PC-9 (cell line): ENCODE results near the gene FOXN3. TPM values are rescaled to one million over a fixed set of nuclear protein-coding genes. Genes with fewer than 3 reads are reported as not detected.

Experiments
- BruUV-seq: library from RNA; stranded (reverse); fragments of 400-500 nt; replicated peaks from 2 replicates; lab custom pipeline; 2021; lab: Mats Ljungman, UMichigan
- CTCF ChIA-PET: fragments of 300-600 bp; sonication (Branson Sonifier 250); formaldehyde crosslinking; loops from one replicate; lab custom pipeline; 2022; ENCODE audit warnings: antibody characterized with exemption; lab: Charles Lee
- POLR2A ChIA-PET: fragments of 300-600 bp; sonication (Branson Sonifier 250); formaldehyde crosslinking; loops from one replicate; lab custom pipeline; 2022; ENCODE audit warnings: antibody characterized with exemption; ENCODE audit not compliant: unreplicated experiment; lab: Charles Lee
- DNase-seq, 2 experiments: peaks; one replicate each; pipeline versions ENCODE4 v3.0.0 to v3.0.0-alpha.2; 2015 to 2022; ENCODE audit warnings: mixed read lengths in 1 of 2
- H2AFZ ChIP-seq: fragments of 200-600 bp; sonication (generic); 2 replicates; pipeline ENCODE4 v1.8.1; 2017; ENCODE audit warnings: antibody characterized with exemption
- H3F3A ChIP-seq: fragments of 200-600 bp; sonication (generic); 2 replicates; pipeline ENCODE4 v1.8.1; 2017; ENCODE audit warnings: antibody characterized with exemption, mild to moderate bottlenecking, low read depth; ENCODE audit not compliant: insufficient read depth
- H3K27ac ChIP-seq: fragments of 200-600 bp; sonication (generic); 2 replicates; pipeline ENCODE4 v1.6.1; 2016; ENCODE audit warnings: mixed run types
- H3K27me3 ChIP-seq: fragments of 200-600 bp; sonication (generic); 2 replicates; pipeline ENCODE4 v1.6.1; 2016; ENCODE audit warnings: low read depth, mixed run types; ENCODE audit not compliant: insufficient read depth
- H3K36me3 ChIP-seq: fragments of 200-600 bp; sonication (generic); 2 replicates; pipeline ENCODE4 v1.6.1; 2016; ENCODE audit warnings: low read depth, mixed run types
- H3K4me1 ChIP-seq: fragments of 200-600 bp; sonication (generic); replicated peaks from 2 replicates; pipeline ENCODE4 v1.6.1; 2016; ENCODE audit warnings: mixed run types; ENCODE audit not compliant: insufficient read depth
- H3K4me2 ChIP-seq: fragments of 200-600 bp; sonication (generic); 2 replicates; pipeline ENCODE4 v1.6.1; 2017; ENCODE audit warnings: mixed run types
- H3K4me3 ChIP-seq: fragments of 200-600 bp; sonication (generic); 2 replicates; pipeline ENCODE4 v1.6.1; 2016; ENCODE audit warnings: mixed run types
- H3K79me2 ChIP-seq: fragments of 200-600 bp; sonication (generic); 2 replicates; pipeline ENCODE4 v1.6.1; 2017; ENCODE audit warnings: low read depth, mixed run types
- H3K9me2 ChIP-seq: fragments of 200-600 bp; sonication (generic); 2 replicates; pipeline ENCODE4 v1.8.1; 2017; ENCODE audit warnings: mild to moderate bottlenecking; ENCODE audit not compliant: insufficient read depth
- H3K9me3 ChIP-seq: fragments of 200-600 bp; sonication (generic); 2 replicates; pipeline ENCODE4 v1.8.1; 2016; ENCODE audit warnings: low read depth; ENCODE audit not compliant: insufficient read depth
- H4K20me1 ChIP-seq: fragments of 200-600 bp; sonication (generic); 2 replicates; pipeline ENCODE4 v1.8.1; 2017; ENCODE audit not compliant: insufficient read depth
- EZH2 ChIP-seq: fragments of 200-600 bp; sonication (generic); IDR thresholded peaks from 2 replicates; pipeline ENCODE4 v1.8.0; 2017; ENCODE audit warnings: antibody characterized with exemption, low read depth
- intact Hi-C: fragments of 100-400 bp; cut with micrococcal nuclease; formaldehyde crosslinking; loops from one replicate; pipeline ENCODE4 v1.10.0; 2022; ENCODE audit not compliant: unreplicated experiment
- total RNA-seq: library from RNA; stranded (reverse); gene quantifications from 2 replicates; pipeline ENCODE4 v1.2.3, GENCODE V29; 2021
- TF ChIP-seq, protein P1 (sequence below): fragments of 200-600 bp; sonication (generic); conservative IDR thresholded peaks from 2 replicates; pipeline ENCODE4 v1.6.1; 2017; ENCODE audit warnings: mixed run types, antibody characterized with exemption, mild to moderate bottlenecking, moderate library complexity

FOXN3 gene
- total RNA-seq, 1 experiment from 2014 or later: 4.2 TPM

GRCh38 chr14:89249972-89250654 is 166.9 kb downstream of the FOXN3 start:
- no peak overlapping the region for H3K4me2 ChIP-seq
- intact Hi-C loops: no loop called here

GRCh38 chr14:89249065-89249695 is 167.9 kb downstream of the FOXN3 start:
- H3K27ac ChIP-seq: no peak overlapping the region
- H3F3A ChIP-seq: no peaks in the 10 kb centered on the region
- ChIA-PET CTCF (no interaction called here), POLR2A (no interaction called here)
- no peaks in the 10 kb centered on the region for H3K36me3 ChIP-seq
- H2AFZ ChIP-seq: no peak overlapping the region
- H3K4me3 ChIP-seq: no peak overlapping the region
- H3K79me2 ChIP-seq: no peaks in the 10 kb centered on the region
- H4K20me1 ChIP-seq: no peaks in the 10 kb centered on the region
- no peak for DNase-seq
- peaks cover 7% of the 10 kb centered on the region for H3K27me3 ChIP-seq
- BruUV-seq: no TSS peak
- H3K9me3 ChIP-seq: no peaks in the 10 kb centered on the region
- no peaks in the 10 kb centered on the region for H3K9me2 ChIP-seq
- H3K4me1 ChIP-seq: no peaks in the 10 kb centered on the region
- H3K4me2 ChIP-seq: no peak overlapping the region
- intact Hi-C loops: no loop called here
- no peak for TF ChIP-seq EZH2
- TF ChIP-seq, protein P1, sequence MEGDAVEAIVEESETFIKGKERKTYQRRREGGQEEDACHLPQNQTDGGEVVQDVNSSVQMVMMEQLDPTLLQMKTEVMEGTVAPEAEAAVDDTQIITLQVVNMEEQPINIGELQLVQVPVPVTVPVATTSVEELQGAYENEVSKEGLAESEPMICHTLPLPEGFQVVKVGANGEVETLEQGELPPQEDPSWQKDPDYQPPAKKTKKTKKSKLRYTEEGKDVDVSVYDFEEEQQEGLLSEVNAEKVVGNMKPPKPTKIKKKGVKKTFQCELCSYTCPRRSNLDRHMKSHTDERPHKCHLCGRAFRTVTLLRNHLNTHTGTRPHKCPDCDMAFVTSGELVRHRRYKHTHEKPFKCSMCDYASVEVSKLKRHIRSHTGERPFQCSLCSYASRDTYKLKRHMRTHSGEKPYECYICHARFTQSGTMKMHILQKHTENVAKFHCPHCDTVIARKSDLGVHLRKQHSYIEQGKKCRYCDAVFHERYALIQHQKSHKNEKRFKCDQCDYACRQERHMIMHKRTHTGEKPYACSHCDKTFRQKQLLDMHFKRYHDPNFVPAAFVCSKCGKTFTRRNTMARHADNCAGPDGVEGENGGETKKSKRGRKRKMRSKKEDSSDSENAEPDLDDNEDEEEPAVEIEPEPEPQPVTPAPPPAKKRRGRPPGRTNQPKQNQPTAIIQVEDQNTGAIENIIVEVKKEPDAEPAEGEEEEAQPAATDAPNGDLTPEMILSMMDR: no peak

More at GRCh38 chr14:89249972-89250654, 166.9 kb downstream of the FOXN3 start:
- no peaks in the 10 kb centered on the region for H3K79me2 ChIP-seq
- no peak overlapping the region for H3K4me3 ChIP-seq
- peaks cover 7% of the 10 kb centered on the region for H3K27me3 ChIP-seq
- H3K9me3 ChIP-seq: no peaks in the 10 kb centered on the region
- no peak overlapping the region for H2AFZ ChIP-seq
- POLR2A ChIA-PET: no interaction called here
- CTCF ChIA-PET: no interaction called here
- no peak for DNase-seq
- TF ChIP-seq, protein P1: no peak
- TF ChIP-seq EZH2: no peak
- H4K20me1 ChIP-seq: no peaks in the 10 kb centered on the region
- no peak overlapping the region for H3K27ac ChIP-seq
- BruUV-seq: no TSS peak
- no peaks in the 10 kb centered on the region for H3K36me3 ChIP-seq
- no peaks in the 10 kb centered on the region for H3K9me2 ChIP-seq
- no peaks in the 10 kb centered on the region for H3K4me1 ChIP-seq
- no peaks in the 10 kb centered on the region for H3F3A ChIP-seq

DNA sequence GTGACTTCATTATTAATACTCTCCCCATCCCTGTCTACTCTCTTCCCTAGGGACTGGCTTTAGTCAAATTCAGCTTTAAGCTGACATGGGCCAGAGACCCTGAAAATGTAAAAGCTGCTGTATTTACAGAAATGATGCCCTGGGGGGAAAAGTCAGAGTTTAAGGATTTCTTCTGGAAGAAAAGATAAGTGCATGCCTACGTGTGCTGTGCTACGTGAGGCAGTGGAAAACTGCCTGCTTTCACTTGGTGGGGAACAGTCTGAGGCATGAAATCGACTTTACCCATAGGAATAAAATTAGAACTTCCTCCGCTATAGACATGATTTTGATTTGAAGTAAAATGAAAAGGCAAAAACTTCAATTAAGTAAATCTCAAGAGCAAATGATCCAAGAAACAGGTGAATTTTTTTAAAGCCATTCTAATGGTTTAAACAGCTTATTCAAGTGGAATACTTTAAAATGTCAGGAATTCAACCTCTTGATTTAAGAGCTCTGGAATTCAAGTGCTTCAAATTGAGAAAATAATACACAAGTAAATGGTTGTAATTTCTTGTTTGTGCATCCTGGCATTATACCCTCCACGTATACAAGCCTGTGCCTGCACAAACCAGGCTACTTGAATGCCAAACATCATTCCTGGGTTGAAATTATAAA is 168.5 kb downstream of the FOXN3 start:
- Histone ChIP-seq H3K4me3 (no peak overlapping the region), H3K4me2 (no peak overlapping the region), H3K36me3 (no peaks in the 10 kb centered on the region), H3K27ac (no peak overlapping the region), H3K27me3 (peaks cover 8% of the 10 kb centered on the region), H3F3A (no peaks in the 10 kb centered on the region), H3K79me2 (no peaks in the 10 kb centered on the region), H4K20me1 (no peaks in the 10 kb centered on the region), H3K9me3 (no peaks in the 10 kb centered on the region), H3K4me1 (no peaks in the 10 kb centered on the region), H2AFZ (no peak overlapping the region), H3K9me2 (no peaks in the 10 kb centered on the region)
- intact Hi-C loops: no loop called here
- no TSS peak for BruUV-seq
- CTCF ChIA-PET: no interaction called here
- POLR2A ChIA-PET: no interaction called here
- no peak for TF ChIP-seq EZH2
- TF ChIP-seq, protein P1: no peak
- no peak for DNase-seq
